HG03432 (cell line): ENCODE results near the gene ADH1B.
"Not testable (repeated sequence)": the region's sequence is repeated elsewhere in the genome, so short reads cannot be mapped to it uniquely, and the experiment has no call there.

Experiments
- ATAC-seq: cut with Tn5 transposase; IDR thresholded peaks from one replicate; pipeline ENCODE4 v1.9.1; 2021; ENCODE audit warnings: mild to moderate bottlenecking, moderate library complexity; ENCODE audit not compliant: unreplicated experiment

The ADH1B gene

GRCh38 chr4:99324979-99325378 lies 3.8 kb upstream of the ADH1B start:
- no peak for ATAC-seq

GRCh38 chr4:99324361-99324760 lies 3.2 kb upstream of the ADH1B start:
- ATAC-seq, result no peak

DNA sequence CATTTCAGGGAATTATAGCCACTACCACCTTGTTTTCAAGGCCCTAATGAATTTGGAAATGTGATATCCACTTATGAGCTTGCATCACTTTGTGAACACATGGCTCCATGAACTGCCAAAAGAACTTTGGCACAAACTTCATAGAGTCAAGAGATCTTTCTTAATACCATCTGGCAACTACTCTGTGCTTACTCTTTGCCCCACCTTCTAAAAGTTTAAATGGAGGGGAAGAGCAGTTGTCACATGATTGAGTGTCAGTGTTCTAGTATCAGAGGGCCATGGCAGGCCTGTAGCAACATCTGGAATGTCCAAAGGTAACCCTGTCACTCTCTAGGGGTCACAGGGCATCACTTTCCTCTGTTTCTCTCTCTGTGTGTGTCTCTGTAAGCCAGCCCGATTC lies 2.6 kb upstream of the ADH1B start:
- no peak for ATAC-seq

DNA sequence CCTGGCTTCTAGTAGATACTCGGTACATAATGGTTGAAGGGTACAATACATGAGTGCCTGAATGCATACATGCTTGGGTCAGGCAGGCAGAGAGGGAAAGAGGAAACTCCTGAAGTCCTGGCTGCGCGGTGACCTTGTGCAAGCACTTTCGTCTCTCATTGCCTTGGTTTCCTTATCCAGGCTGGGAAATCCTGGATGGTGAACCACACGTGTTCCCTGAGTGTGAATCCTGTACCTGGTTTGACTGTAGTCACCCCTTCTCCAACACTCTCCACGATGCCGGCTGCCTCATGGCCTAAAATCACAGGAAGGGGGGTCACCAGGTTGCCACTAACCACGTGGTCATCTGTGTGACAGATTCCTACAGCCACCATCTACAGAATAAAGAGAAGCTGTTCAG lies 3.4 kb downstream of the ADH1B start:
- ATAC-seq, result not testable (repeated sequence)

DNA sequence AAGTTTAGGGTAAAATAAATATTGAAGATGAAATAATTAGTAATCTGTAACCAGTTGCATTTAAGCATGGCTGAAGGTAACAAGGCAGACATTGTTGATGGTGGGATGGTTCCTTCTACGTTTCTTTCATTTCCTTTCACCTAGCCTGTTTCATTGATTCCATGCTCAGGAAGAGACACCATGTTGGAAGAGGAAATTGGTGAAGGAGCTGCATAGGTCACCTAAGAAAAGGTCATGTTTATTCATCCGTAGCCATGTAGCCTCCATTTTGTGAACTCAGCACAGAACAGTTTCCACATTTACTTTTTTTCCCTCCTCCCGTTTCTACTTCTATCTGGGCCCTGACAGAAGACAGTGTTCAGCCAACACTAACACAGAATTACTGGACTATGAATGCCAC lies 3.8 kb downstream of the ADH1B start:
- no peak for ATAC-seq

- no peak for ATAC-seq
Measured at GRCh38 chr4:99315839-99316238, 5.4 kb downstream of the ADH1B start.

DNA sequence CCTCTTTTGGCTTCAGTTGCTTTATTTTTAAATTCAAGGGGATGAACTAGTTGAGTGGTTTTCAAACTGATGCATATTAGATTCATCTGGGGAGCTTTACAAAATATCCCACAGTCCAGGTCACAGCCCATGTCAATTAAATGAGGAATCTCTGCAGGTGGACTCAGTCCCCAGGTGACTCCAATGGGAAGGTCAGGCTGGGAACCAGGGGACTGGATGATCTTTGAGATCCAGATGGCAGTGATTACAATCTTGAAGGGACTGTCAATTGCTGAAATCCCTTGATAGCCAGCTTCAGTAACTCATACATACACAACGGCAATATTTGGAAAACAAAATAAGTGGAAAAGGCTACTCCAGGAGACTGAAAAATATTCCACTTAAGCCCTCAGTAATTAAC lies 7.0 kb downstream of the ADH1B start:
- no peak for ATAC-seq

- ATAC-seq, result no peak
Measured at GRCh38 chr4:99310389-99310788, 10.8 kb downstream of the ADH1B start.

DNA sequence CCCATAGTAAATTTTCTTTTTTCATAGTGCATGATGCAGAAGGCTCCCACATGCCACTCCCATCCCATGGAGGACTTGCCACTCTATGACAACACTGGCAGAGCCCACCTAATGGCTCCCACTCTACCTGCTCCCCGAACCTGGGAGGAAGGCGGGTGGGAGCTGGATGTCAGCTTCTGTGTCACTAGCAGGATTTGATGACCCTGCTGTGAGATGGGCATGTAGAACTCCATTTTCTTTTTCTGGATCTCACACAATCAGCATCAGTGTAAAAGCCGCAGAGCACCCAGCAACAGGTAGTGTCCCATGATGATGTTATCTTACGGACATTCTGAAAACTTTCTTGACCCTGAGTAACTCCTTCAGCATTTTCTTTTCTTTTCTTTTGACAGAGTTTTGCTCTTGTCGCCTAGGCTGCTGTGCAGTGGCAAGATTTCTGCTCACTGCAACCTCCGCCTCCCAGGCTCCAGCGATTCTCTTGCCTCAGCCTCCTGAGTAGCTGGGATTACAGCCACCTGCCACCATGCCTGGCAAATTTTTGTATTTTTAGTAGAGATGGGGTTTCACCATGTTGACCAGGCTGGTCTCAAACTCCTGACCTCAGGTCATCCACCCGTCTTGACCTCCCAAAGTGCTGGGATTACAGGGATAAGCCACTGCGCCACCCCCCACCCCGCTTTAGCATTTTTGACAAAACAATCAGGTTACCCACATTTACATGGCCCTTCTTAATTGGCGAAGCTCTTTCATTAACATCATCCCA lies 15.4 kb downstream of the ADH1B start:
- ATAC-seq, result no peak

DNA sequence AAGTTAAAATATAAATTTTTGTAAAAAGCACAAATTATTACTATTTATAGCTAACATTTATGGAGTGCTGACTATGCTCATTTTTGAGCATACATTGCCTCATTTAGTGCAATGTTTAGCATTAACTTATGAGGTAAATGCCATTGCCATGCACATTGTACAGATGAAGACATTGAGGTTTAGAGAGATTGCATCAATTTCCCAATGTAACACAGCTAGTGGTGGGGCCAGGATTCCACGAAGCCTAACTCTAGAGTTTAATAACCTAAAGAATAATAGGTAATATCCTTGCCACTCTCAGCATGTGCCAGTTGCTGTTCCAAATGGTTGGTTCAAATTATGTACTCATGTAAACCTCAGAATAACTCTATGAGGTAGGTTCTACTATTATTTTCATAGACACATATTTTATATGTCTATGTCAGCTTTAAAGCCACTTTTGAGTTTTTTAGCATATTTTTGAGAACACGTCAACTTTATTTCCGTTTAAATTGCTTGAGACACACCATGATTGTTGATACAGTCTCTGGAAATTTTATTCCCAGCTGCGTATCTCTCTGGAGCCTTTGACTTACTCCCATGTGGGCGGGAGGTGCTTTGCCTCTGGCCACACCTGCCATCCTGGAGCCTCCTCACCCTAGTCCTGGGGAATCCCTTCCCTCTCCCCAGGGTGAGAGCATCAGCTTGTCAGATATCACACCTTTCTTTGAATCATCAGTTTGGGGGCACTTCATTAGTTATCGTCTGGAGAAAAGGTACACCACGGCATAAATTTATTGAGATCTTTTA lies 19.6 kb downstream of the ADH1B start:
- no peak for ATAC-seq

DNA sequence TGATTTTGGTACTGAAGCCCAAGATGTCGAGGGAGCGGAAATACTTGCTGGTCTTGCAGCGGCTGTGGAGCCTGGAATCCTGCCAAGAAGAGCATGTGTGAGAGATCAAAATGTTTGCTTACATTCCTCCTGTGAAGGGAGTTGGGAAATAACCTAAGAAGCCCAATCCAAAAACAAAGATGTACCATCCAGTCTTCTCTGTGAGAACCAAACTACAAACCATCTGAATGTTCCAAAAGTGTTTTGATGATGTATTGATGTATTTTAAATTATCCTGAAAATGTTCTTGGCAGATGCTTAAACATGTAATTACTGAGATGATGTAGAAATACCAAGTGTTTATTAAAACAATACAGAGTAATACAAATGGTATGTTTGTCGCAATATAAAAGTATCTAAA lies 20.3 kb downstream of the ADH1B start:
- no peak for ATAC-seq

- no peak for ATAC-seq
Measured at GRCh38 chr4:99293357-99293756, 27.8 kb downstream of the ADH1B start.

- no peak for ATAC-seq
Measured at GRCh38 chr4:99290848-99291786, 30.1 kb downstream of the ADH1B start, which contains the start of gene ADH1A. Gene ADH1A (minus strand): TSS chr4:99290985. CDS start chr4:99290914, 71 bp downstream.

DNA sequence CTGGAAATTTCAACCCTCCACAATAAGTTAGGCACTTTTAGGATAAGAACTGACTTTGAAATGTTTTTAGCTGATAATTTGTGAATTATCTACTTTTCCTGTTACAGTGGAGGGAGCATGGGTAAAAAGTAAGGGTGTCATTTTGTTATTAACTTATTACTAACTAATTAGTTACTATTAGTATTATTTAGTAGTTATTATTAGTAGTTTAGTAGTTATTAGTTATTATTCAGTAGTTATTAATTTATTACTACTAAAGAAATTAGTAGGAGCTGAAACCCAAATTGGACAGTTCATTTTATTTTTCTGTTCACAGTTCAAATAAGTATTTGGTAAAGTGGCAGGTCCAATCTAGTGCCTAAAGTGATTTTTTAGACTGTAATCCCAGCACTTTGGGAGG lies 35.8 kb downstream of the ADH1B start:
- ATAC-seq, result no peak

- no peak for ATAC-seq
Measured at GRCh38 chr4:99282731-99283130, 38.5 kb downstream of the ADH1B start.

GRCh38 chr4:99281261-99281660 lies 39.9 kb downstream of the ADH1B start:
- ATAC-seq, result no peak

DNA sequence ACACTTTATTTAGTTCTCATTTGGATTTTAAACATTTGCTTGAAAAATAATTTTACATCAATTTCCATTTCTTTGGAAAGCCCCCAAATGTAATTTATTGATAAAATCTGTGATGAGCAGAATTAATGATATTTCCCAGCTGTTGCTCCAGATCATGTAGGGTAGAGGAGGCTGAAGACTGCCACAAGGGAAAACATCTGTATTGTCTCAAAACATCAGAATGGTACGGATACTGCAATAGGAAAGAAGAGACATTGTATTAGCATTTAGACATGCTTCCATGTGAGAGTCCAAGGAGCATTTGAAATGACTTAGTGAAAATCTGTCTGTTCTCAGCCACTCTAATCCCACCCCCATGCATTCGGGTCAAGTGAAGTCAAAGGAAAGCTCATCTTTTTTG lies 44.8 kb downstream of the ADH1B start:
- ATAC-seq, result no peak

GRCh38 chr4:99275885-99276284 lies 45.3 kb downstream of the ADH1B start:
- ATAC-seq, result no peak

GRCh38 chr4:99275050-99275449 lies 46.2 kb downstream of the ADH1B start:
- no peak for ATAC-seq

DNA sequence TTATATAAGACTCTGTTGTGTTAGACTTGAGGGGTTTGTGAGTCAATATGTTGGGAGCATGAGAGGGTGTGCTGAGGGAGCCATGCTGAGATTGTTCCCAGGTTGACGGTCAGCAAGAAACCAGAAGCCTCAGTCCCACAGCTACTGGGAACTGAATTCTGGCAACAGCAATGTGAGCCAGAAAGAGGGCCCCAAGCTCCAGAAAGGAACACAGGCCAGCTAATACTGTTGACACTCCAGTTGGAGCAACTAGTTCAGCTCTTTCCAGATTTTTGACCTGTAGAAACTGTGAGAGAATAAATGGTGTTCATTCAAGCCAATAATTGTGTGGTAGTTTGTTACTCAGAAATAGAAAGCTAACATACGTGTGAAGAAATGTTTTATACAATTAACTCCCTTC lies 47.5 kb downstream of the ADH1B start:
- no peak for ATAC-seq

- ATAC-seq, result no peak
Measured at GRCh38 chr4:99264927-99265326, 56.3 kb downstream of the ADH1B start.
